ENCODE measurements around the gene RNF13.

The RNF13 gene

DNA sequence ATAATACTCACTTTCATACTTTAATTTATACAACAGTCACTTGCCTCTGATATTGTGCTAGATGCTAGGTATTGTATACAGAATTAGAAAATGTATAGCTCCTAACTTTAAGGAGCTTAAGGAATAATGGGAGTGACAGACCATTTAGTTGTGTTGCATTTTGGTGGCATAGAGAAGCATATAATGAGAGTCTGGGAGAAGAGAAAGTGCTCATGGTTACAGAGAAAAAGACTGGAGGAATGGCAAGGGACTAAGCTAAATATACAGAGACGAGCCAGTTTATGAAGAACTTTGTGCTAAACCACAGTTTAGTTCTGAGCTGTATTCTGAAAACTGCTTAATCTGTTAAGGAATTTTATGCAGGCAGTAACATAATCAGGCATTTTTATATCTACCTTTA lies 6.4 kb downstream of the RNF13 start (continued):
- TF ChIP-seq CSRNP3 (CRISPR knock-in tag; IDR thresholded peaks at IDR 0.05) (no peak), ZNF565 (CRISPR knock-in tag; conservative IDR thresholded peaks at IDR 0.05; ENCODE audit: low read depth) (no peak), BACH2 (CRISPR knock-in tag; IDR thresholded peaks at IDR 0.05; ENCODE audit: borderline replicate concordance) (no peak), GLIS3 (CRISPR knock-in tag; IDR thresholded peaks at IDR 0.05) (no peak), CSDC2 (CRISPR knock-in tag; IDR thresholded peaks at IDR 0.05) (no peak), OSR1 (CRISPR knock-in tag; IDR thresholded peaks at IDR 0.05) (no peak), TOX (CRISPR knock-in tag; IDR thresholded peaks at IDR 0.05; ENCODE audit: borderline replicate concordance) (no peak)

- no peak for ATAC-seq
- TF ChIP-seq ARNTL (CRISPR knock-in tag; IDR thresholded peaks at IDR 0.05; ENCODE audit: borderline replicate concordance, low read depth): no peak
- TF ChIP-seq POU6F1 (CRISPR knock-in tag; IDR thresholded peaks at IDR 0.05; ENCODE audit: borderline replicate concordance, low read depth): no peak
- TF ChIP-seq ZC3H10 (CRISPR knock-in tag; IDR thresholded peaks at IDR 0.05): no peak
- TF ChIP-seq, protein P1, sequence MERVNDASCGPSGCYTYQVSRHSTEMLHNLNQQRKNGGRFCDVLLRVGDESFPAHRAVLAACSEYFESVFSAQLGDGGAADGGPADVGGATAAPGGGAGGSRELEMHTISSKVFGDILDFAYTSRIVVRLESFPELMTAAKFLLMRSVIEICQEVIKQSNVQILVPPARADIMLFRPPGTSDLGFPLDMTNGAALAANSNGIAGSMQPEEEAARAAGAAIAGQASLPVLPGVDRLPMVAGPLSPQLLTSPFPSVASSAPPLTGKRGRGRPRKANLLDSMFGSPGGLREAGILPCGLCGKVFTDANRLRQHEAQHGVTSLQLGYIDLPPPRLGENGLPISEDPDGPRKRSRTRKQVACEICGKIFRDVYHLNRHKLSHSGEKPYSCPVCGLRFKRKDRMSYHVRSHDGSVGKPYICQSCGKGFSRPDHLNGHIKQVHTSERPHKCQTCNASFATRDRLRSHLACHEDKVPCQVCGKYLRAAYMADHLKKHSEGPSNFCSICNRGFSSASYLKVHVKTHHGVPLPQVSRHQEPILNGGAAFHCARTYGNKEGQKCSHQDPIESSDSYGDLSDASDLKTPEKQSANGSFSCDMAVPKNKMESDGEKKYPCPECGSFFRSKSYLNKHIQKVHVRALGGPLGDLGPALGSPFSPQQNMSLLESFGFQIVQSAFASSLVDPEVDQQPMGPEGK (CRISPR knock-in tag; IDR thresholded peaks at IDR 0.05; ENCODE audit: borderline replicate concordance): no peak
- no peak for TF ChIP-seq CSRNP3 (CRISPR knock-in tag; IDR thresholded peaks at IDR 0.05)
- TF ChIP-seq TCF4 (CRISPR knock-in tag; IDR thresholded peaks at IDR 0.05; ENCODE audit: borderline replicate concordance): no peak
- TF ChIP-seq OSR1 (CRISPR knock-in tag; IDR thresholded peaks at IDR 0.05): no peak
- no peak for TF ChIP-seq ZNF8 (CRISPR knock-in tag; IDR thresholded peaks at IDR 0.05)
- no peak for TF ChIP-seq CREB5 (CRISPR knock-in tag; IDR thresholded peaks at IDR 0.05; ENCODE audit: low read depth)
These were observed 7.2 kb downstream of the RNF13 start for GRCh38 chr3:149820183-149820582.

- ATAC-seq: no peak
- TF ChIP-seq, protein P1 (CRISPR knock-in tag; IDR thresholded peaks at IDR 0.05; ENCODE audit: borderline replicate concordance): no peak
- no peak for TF ChIP-seq PPARA (CRISPR knock-in tag; IDR thresholded peaks at IDR 0.05; ENCODE audit: borderline replicate concordance)
- TF ChIP-seq ZNF565 (CRISPR knock-in tag; conservative IDR thresholded peaks at IDR 0.05; ENCODE audit: low read depth): no peak
- no peak for TF ChIP-seq ARNTL (CRISPR knock-in tag; IDR thresholded peaks at IDR 0.05; ENCODE audit: borderline replicate concordance, low read depth)
- TF ChIP-seq ZNF8 (CRISPR knock-in tag; IDR thresholded peaks at IDR 0.05): no peak
These were observed 13.6 kb downstream of the RNF13 start for GRCh38 chr3:149826636-149827035.

- no peak for ATAC-seq
- TF ChIP-seq ARNTL (CRISPR knock-in tag; IDR thresholded peaks at IDR 0.05; ENCODE audit: borderline replicate concordance, low read depth): no peak
- TF ChIP-seq SNAI2 (CRISPR knock-in tag; IDR thresholded peaks at IDR 0.05): no peak
- no peak for TF ChIP-seq CREB5 (CRISPR knock-in tag; IDR thresholded peaks at IDR 0.05; ENCODE audit: low read depth)
- TF ChIP-seq ISL1 (CRISPR knock-in tag; IDR thresholded peaks at IDR 0.05): no peak
- no peak for TF ChIP-seq BACH2 (CRISPR knock-in tag; IDR thresholded peaks at IDR 0.05; ENCODE audit: borderline replicate concordance)
- TF ChIP-seq TSHZ2 (CRISPR knock-in tag; IDR thresholded peaks at IDR 0.05): no peak
- no peak for TF ChIP-seq RARB (CRISPR knock-in tag; IDR thresholded peaks at IDR 0.05)
- TF ChIP-seq CSDC2 (CRISPR knock-in tag; IDR thresholded peaks at IDR 0.05): no peak
- TF ChIP-seq ZNF70 (CRISPR knock-in tag; IDR thresholded peaks at IDR 0.05): no peak
These were observed 15.4 kb downstream of the RNF13 start for GRCh38 chr3:149828390-149828789.

Measured in SK-N-SH treated with all-trans-retinoic acid at 6 μM for 48 hours (cell line).